Coronary artery (tissue), 2 donors: Measurements from ENCODE around the gene SLC25A39.

Source experiments
- DNase-seq: peaks from one replicate; pipeline ENCODE4 v3.0.0-alpha.2; 2017; ENCODE audit warnings: low spot score
- H3K27ac ChIP-seq, 2 donors: fragments of 200-600 bp; sonication (generic); one replicate each; pipeline ENCODE4 v1.5.1; 2016 to 2019
- H3K4me3 ChIP-seq: fragments of 200-600 bp; sonication (generic); 2 replicates; pipeline ENCODE4 v1.5.1; 2016; ENCODE audit warnings: mild to moderate bottlenecking, moderate library complexity
- CTCF ChIP-seq: fragments of 200-600 bp; sonication (generic); IDR thresholded peaks from one replicate; pipeline ENCODE4 v1.5.1; 2019; ENCODE audit warnings: antibody characterized with exemption

The SLC25A39 gene

GRCh38 chr17:44279346-44279665, 45.3 kb downstream of the SLC25A39 start:
- Histone ChIP-seq H3K4me3 (no peak overlapping the region), H3K27ac (no peak overlapping the region)
- TF ChIP-seq CTCF = no peak
- no peak for DNase-seq

GRCh38 chr17:44277976-44278375, 46.6 kb downstream of the SLC25A39 start:
- no peak overlapping the region for H3K27ac ChIP-seq
- no peak for TF ChIP-seq CTCF
- H3K4me3 ChIP-seq = no peak overlapping the region
- DNase-seq = no peak

- Histone ChIP-seq H3K27ac (no peak overlapping the region), H3K4me3 (no peak overlapping the region)
- DNase-seq = no peak
- no peak for TF ChIP-seq CTCF
These were observed 51.0 kb downstream of the SLC25A39 start for GRCh38 chr17:44273607-44274006.

GRCh38 chr17:44272954-44273353, 51.7 kb downstream of the SLC25A39 start:
- DNase-seq = no peak
- no peak overlapping the region for H3K27ac ChIP-seq
- no peak for TF ChIP-seq CTCF
- no peak overlapping the region for H3K4me3 ChIP-seq

GRCh38 chr17:44272321-44272951, 52.2 kb downstream of the SLC25A39 start:
- TF ChIP-seq CTCF = no peak
- Histone ChIP-seq H3K27ac (no peak overlapping the region), H3K4me3 (no peak overlapping the region)
- DNase-seq = no peak
